ENCODE data around the gene PIK3R2.
"Not testable (repeated sequence)": the region's sequence is repeated elsewhere in the genome, so short reads cannot be mapped to it uniquely, and the experiment has no call there.

Gene PIK3R2

DNA sequence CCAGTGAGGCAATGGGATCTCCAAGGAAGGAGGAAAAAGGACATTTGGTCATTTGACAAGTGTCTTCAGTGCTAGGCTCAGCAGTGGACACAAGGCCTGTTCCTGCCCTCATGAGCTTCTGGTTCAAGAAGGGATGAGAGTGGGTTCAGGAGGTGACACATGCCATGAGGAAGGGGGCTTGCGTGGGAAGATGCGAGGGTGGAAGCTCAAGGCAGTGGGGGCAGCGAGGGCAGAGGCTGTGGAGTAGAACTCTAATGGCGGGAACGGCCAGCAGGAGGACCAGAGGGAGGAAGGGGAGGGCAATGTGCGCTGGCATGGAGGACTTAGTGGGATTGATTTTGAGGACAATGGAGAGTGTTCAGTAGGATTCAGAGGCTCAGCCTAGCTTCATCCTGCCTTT, 3.3 kb downstream of the PIK3R2 start:
- DNase-seq: no peak

DNA sequence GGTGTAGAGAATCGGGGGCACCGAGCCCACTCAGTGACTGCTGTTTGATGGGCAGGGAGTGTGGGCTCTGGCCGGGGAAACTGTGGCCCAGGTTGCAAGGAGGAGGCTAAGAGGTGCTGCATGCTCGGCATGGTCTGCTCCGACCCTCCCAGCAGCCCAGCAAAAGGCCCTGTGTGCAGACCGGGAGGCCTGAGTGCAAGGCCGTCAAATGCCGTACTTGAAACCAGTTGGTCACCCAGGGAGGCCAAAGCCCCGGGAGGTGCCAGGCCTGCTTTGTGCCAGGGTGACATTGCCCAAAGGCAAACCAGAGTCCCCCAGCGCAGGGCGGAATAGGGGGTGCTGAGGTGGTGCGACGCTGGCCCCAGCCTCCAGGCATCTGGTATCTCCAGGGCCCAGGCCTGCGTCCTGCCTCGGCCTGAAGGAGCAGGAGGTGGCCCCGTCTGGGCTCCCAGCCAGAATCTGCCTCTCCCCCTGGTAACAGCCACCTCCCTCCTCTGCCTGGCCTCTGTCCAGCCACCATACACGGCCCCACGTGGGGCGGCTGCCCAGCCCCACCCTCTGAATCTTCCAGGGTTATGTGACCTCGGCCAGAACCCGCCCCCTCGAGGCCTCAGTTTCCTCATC, 4.0 kb downstream of the PIK3R2 start:
- peak in 1 of 2 experiments; percentile 11 for DNase-seq

DNA sequence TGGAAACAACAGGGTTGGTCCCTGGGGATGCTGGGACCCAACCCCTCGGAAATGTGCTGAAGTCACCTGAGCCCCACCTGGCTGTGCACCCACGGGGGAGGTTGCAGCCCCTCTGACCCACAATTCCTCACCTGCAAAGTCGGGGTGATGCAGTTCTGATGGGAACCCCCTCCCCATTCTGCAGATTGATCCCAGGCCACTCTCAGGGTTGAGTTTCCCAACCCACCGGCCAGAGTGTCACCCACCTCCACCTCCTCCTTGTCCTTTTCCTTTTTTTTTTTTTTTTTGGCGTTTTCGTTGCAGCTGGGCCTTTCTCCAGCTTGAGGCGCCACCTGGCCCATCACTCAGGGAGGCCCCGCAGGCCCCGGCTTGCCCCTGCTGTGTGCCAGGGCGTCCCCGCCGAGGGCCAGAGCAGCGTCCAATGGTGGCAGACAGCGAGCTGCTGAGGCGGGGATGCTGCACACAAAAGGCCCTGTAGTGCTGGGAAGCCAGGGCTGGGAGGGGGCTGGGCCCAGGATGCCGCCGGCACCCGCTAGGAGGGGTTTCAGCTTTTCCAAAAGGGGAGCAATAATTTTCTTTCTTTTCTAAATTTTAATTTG, 4.6 kb downstream of the PIK3R2 start:
- DNase-seq: no peak

DNA sequence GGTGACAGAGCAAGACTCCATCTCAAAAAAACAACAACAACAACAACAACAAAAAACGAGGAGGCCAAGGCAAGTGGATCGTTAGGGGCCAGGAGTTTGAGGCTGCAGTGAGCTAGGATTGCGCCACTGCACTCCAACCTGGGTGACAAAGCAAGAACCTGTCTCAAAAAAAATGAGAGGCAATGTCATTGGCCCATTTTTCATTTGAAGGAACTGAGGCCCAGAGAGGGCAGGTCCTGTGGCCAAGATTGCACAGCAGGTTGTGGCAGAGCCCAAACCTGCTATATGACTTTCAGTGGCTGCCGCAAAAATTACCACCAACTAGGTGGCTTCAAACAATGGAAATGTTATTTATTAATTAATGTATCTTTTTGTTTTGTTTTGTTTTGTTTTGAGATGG, 5.5 kb downstream of the PIK3R2 start:
- no peak for DNase-seq

DNA sequence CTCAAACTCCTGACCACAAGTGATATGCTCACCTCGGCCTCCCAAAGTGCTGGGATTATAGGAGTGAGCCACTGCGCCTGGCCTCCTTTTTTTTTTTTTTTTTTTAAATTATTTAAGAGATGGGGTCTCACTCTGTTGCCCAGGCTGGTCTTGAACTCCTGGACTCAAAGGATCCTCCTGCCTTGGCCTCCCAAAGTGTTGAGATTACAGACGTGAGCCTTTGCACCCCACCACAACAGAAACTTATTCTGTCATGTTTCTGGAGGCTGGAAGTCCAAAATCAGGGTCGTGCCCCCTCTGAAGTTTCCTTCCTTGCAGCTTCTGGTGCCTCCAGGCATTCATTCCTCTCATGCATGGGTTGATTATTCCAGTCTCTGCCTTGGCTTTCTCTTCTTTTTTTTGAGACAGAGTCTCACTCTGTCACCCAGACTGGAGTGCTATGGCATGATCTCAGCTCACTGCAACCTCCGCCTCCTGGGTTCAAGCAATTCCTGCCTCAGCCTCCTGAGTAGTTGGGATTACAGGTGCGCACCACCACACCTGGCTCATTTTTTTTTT, 6.2 kb downstream of the PIK3R2 start:
- not testable (repeated sequence) for DNase-seq

DNA sequence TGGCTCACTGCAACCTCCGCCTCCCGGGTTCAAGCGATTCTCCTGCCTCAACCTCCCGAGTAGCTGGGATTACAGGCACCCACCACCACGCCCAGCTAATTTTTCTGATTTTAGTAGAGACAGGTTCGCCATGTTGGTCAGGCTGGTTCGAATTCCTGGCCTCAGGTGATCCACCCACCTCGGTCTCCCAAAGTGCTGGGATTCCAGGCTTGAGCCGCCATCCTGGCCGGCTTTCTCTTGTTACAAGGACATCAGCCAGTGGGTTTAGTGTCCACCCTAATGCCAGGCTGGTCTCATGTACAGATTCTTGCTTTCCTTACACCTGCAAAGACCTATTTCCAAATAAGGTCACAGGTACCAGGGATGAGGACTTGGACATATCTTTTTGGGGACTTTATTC, 6.8 kb downstream of the PIK3R2 start:
- DNase-seq: no peak

DNA sequence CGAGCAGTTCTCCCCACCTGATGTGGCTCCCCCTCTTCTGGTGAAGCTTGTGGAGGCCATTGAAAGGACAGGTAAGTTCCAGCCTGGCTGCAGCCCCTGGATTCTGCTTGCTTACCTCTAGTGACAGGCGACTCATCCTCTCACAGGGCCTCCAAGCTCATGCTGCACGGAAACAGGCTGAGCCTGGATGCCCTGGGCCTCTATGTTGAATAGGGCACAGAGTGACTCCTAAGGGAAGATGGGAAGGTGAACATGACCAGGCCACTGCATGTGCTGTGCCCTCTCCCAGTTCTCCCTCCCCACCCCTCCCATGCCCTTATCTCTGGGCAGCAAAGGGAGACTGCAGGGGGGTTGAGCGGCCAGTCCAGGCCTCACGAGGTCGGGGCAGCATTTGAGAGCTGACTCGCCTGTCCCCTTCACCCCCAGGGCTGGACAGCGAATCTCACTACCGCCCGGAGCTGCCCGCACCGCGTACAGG, 7.6 kb downstream of the PIK3R2 start:
- no peak for DNase-seq

DNA sequence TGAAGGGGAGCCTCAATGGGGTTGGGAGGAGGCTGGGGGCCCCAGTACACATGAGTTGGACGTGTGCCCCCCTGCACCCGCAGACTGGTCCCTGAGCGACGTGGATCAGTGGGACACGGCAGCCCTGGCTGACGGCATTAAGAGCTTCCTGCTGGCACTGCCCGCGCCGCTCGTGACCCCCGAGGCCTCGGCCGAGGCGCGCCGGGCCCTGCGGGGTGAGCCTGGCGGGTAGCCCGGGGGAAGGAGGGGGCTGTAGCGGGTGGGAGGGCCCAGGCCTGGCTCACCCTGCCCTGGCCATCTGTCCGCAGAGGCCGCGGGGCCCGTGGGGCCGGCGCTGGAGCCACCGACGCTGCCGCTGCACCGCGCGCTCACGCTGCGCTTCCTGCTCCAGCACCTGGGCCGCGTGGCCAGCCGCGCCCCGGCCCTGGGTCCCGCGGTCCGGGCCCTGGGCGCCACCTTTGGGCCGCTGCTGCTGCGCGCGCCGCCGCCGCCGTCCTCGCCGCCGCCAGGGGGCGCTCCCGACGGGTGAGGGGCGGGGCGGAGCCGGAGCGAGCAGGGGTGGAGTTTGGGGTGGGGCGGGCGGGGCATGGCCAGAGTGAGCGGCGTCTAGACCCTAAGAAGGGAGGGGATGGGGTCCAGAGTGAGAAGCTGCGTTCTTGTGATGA, 8.1 kb downstream of the PIK3R2 start:
- peak in 1 of 2 experiments; percentile 38 for DNase-seq

DNA sequence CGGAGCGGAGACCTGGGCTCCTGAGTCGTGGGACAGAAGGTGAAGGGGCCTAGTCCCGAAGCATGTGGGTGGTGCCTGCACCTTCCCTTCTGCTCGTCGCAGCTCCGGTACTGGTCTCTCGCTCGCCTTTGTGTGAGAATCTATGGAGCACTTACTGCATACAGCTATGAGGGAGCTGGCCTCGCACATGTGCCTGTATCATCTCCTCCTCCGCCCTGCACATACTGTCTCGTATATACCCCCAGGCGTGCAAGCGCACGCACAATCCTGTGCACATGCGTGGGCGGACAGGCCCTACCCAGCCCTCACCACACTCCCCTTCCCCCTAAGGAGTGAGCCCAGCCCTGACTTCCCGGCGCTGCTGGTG, 8.7 kb downstream of the PIK3R2 start:
- no peak for DNase-seq

DNA sequence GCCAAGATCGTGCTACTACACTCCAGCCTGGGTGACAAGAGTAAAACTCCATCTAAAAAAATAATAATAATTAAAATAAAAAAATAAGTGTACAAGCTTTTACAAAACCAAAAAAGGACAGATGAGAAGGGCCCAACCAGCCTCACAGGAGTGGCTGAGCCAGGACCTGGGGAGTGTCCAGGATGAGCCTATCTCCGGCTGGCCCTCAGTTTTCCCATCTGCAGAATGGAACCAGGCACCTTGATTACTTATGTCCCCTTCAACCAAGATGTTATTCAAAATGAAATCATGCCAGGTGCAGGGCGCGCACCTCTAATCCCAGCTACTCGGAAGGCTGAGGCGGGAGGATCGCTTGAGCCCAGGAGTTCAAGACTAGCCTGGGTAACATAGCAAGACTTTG, 11.1 kb downstream of the PIK3R2 start:
- DNase-seq: no peak

DNA sequence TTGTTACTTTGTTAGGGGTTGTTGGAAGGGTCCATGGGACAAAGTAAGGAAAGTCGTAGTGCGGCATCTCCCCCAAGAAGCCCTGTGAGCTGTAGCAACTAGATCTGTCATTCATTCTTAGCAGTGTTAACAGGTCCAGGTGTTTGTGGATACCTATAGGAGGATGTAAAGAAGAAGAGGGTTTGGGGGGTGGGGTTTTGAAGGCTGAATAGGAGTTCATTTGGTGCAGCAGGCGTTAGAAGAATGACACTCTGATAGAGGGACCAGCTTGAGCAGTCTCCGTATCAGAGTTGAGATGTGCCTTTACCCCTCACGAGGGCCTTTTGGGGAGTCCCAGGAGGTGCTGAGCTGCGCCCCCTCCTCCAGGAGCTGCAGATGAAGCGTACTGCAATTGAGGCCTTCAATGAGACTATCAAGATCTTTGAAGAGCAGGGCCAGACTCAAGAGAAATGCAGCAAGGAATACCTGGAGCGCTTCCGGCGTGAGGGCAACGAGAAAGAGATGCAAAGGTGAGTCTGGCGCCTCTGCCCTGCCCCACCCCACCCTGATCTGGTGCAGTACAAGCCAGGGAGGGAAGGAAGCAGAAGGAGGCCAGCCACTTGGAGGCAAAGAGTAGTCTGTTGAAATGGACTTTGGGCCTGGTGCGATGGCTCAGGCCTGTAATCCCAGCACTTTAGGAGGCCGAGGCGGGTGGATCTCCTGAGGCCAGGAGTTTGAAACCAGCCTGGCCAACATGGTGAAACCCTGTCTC, 13.0 kb downstream of the PIK3R2 start:
- DNase-seq: no peak

DNA sequence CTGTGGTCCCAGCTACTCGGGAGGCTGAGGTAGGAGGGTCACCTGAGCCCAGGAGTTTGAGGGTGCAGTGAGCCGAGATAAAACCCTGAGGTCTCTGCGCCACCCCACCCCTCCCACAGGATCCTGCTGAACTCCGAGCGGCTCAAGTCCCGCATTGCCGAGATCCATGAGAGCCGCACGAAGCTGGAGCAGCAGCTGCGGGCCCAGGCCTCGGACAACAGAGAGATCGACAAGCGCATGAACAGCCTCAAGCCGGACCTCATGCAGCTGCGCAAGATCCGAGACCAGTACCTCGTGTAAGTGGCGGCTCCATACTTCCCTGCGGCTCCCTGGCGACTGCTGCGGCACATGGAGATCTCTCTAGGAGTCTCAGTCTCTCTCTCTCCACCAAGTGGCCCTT, 14.0 kb downstream of the PIK3R2 start:
- DNase-seq: no peak

DNA sequence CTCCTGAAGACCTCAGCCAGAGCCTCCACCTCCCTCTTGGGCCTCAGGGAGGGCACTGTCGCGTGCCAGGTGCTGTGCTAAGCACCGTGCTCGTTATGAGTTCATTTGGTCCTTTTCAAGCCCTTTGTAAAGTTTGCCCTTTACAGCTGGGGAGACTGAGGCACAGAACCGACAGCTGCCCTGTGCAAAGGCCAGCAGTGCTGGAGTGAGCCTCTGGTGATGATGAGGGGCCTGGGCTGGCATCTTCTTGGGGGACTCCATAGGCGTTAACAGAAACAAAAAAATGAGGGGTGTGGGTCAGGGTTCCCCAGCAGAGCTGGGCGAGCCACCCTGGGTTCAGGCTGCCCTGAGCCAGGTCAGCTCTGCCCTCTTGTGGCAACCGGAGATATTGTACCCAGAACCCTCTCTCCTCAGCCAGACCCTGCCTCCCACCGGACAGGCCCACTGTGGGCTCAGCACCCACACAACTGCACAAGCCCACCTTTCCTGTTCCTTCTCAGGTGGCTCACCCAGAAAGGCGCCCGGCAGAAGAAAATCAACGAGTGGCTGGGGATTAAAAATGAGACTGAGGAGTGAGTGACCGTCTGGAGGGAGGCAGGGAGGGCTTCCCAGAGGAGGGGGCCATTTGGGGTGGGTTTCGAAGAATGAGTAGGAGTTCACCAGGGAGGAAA, 15.1 kb downstream of the PIK3R2 start:
- DNase-seq: peak in 1 of 2 experiments; percentile 37

DNA sequence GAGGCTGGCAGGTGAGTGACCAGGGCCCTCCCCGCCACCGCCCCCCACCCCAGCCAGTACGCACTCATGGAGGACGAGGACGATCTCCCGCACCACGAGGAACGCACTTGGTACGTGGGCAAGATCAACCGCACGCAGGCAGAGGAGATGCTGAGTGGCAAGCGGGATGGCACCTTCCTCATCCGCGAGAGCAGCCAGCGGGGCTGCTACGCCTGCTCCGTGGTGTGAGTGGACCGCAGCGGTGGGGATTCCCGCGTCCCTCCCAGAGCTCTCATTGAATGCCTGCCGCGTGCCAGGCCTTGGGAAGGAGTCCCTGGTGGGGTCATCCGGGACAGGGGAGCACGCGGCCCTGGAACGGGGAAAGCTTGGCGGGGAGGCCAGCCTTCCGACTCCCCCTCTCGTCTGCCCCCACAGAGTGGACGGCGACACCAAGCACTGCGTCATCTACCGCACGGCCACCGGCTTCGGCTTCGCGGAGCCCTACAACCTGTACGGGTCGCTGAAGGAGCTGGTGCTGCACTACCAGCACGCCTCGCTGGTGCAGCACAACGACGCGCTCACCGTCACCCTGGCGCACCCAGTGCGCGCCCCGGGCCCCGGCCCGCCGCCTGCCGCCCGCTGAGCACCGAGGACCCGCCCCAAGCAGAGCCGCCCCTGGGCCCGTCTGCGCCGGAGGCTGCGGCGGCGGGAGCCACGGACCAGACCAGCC, 15.9 kb downstream of the PIK3R2 start:
- DNase-seq: no peak

DNA sequence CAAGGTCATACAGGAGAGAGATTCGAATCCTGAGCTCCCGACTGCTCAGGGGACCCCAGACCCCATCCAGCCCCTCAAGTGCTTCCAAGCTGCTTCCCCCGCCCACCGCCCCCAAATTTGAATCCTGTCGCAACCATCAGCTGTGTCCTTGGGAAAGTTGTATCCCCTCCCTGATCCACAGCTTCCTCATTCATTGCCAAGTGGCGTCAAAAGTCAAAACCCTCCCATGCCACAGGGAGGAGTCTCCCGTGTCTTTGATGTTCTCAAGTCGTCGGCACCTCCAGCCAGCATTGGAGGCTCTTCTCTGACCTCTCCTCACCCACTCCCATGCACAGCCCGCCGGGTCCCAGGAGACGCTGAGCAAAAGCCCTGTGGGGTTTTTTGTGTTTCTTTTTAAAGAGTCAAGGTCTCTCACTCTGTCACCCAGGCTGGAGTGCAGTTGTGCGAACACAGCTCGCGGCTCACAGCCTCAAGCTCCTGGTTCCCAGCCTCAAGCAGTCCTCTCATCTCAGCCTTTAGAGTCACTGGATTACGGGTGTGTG, 17.8 kb downstream of the PIK3R2 start:
- DNase-seq: no peak

DNA sequence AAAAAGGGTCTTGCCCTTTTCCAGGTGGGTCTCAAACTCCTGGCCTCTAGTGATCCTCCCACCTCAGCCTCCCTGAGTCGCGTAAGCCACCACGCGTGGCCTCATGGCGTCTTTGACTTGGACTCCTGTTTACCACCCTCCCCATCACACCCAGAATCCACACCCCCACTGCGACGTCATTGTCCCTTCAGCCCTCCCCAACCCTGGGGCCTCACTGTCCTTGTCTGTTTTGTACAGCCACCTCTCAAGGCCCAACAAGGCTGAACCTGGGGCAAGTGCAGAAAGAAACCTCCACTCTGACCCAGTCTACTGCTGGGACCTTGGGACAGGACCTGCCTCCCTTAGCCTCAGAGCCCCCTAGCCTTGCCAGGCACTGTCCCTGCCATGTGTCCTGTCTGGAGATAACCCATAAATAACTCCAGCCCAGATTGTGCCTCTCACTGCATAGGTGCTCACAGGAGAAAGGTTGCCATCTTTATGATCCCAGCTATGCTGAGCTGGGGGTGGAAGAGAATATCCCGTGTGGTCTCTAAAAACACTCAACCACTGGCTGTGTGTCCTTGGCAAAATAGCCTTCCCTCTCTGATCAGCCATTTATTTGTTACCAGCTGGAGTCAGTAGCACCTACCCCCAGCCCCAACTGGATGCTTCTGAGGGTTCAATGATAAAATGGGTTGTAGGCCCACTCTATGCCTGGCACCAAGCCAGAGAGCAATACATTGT, 18.8 kb downstream of the PIK3R2 start:
- DNase-seq: no peak

DNA sequence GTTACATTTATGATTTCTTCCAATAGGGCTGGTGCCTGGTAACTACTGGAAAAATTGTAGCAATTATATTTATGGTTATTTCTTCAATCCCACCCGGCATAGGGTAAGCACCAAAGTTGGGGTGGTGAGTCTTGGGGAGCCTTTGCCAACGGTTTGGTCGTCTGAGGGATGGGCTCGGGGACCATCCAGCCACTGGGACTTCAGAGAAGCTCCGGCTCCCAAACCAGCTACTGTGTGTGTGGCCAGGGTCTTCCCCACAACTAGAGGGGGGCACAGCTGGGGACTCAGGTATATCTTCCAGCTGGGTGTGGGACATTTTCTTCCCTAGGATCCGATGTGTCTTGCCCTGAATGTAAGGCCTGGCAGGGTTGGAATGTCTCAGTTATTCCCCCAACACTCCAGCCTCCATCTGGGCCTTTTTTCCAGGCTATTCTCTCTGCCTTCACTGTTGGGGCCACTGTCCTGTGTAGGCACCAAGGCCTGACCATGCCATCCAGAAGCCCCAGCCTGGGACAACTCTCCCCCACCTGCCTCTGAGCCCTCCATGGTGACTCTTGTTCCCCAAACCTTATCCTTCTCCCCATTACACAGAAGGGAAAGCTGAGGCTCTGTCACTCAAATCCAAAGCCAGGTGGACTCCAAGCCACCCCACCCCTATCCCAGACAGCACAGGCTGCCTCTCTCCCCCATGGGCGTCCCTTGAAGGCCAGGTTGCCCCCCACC, 19.5 kb downstream of the PIK3R2 start:
- no peak for DNase-seq

DNA sequence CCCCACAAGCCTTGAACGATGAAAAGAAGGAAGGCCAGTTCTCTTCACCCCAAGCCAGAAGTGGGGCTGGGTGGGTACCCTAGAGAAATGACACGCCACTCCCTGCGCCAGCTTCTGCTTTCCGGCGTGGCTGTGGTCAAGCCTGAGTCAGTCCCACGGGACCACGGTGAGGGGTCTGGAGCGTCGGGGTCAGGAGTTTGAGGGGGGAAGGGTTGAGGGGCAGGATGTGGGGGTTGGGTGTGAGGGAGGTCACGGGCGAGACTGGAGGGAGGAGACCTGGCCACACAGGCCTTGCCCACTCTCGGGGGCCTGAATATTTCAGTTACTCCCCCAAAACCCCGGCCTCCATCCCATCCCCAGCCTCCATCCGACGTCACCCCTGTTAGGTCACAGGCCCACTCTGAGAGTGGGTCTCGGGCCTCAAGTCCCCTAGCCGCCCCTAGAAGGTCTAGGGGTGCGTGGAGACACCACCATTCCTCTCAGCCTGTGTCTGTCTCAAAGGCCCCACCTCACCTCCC, 20.1 kb downstream of the PIK3R2 start:
- DNase-seq: no peak

DNA sequence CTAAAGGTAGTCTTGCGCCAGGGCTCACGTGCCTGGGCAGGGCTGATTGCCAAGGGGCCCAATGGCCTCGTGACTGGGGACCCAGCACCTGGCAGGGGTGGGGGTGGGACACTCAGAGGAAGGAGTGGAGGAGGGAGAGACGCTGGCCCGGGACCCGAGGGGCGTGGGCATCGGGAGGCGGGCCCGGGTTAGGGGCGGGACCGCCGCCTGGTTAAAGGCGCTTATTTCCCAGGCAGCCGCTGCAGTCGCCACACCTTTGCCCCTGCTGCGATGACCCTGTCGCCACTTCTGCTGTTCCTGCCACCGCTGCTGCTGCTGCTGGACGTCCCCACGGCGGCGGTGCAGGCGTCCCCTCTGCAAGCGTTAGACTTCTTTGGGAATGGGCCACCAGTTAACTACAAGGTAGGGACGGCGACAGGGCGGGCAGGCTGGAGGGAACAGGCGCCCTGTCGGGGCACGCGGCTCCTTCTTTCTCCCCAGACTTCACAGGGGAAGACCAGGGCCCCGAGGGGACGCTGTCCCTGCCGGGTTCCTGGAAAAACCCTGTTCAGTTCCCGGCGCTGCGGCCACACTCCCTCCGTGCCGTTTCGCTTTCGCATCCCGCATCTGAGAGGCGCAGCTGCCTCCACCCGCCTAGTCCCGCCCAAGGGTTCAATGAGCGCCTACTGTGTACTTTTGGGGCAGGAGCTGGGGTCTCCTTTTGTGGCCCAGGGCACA, 20.8 kb downstream of the PIK3R2 start, which contains the start of gene IFI30:
Gene IFI30 (plus strand): TSS at position 242 of the 717 bp plus-strand sequence. CDS start 29 bp downstream, at position 271.
- peak in 1 of 2 experiments; percentile 53 for DNase-seq
